NB4 (cell line): ENCODE results near the gene GPRASP1.

Experiments
- DNase-seq: peaks from one replicate; pipeline ENCODE4 v3.0.0; 2010; ENCODE audit warnings: low read depth
- H3K4me3 ChIP-seq: one replicate; pipeline ENCODE4 v1.5.1; 2011; ENCODE audit warnings: mild to moderate bottlenecking, low read depth, low read length, moderate library complexity
- CTCF ChIP-seq: IDR thresholded peaks from one replicate; pipeline ENCODE4 v1.5.1; 2012; ENCODE audit warnings: low read depth, low read length
- MAX ChIP-seq: IDR thresholded peaks from 2 replicates; pipeline ENCODE4 v1.6.1; 2011; ENCODE audit warnings: low read depth, low read length
- MYC ChIP-seq: IDR thresholded peaks from 2 replicates; pipeline ENCODE4 v1.6.1; 2011; ENCODE audit warnings: low read depth, low read length
- POLR2A ChIP-seq: IDR thresholded peaks from 2 replicates; pipeline ENCODE4 v1.6.1; 2011; ENCODE audit warnings: mild to moderate bottlenecking; ENCODE audit not compliant: insufficient read length; ENCODE audit errors: extremely low read depth

The GPRASP1 gene

GRCh38 chrX:102696306-102696705, 45.0 kb downstream of the GPRASP1 start:
- no peak for TF ChIP-seq MAX
- TF ChIP-seq MYC: no peak
- TF ChIP-seq POLR2A: no peak
- no peak for TF ChIP-seq CTCF
- H3K4me3 ChIP-seq: no peak overlapping the region
- DNase-seq: no peak

- no peak for TF ChIP-seq MYC
- no peak for TF ChIP-seq POLR2A
- no peak for TF ChIP-seq CTCF
- no peak for TF ChIP-seq MAX
- H3K4me3 ChIP-seq: no peak overlapping the region
- no peak for DNase-seq
Measured at GRCh38 chrX:102697494-102697893, 46.2 kb downstream of the GPRASP1 start.
